Measurements from ENCODE around the gene BCS1L. TPM values are rescaled to one million over a fixed set of nuclear protein-coding genes. Genes with fewer than 3 reads are reported as not detected.

Gene BCS1L
- total and polyA plus RNA-seq, 10 donors, result 16.4 to 47.3 (median 32.9) TPM

- peaks cover 3 to 70% (median 50%) of the 10 kb centered on the region in 6 donors for H3K36me3 ChIP-seq
- intact Hi-C loops (cut with DNase I; ENCODE audit: low total_unique reads), result loop anchor here (5.0 kb wide), 1 partner anchor 253 kb away; no protein-coding TSS in a partner anchor
These were observed 490 bp downstream of the BCS1L start for GRCh38 chr2:218659988-218660358.

GRCh38 chr2:218662377-218662776, 2.9 kb downstream of the BCS1L start:
- H3K36me3 ChIP-seq, result peaks cover 3 to 70% (median 60%) of the 10 kb centered on the region in 6 donors

More at GRCh38 chr2:218659988-218660358, 490 bp downstream of the BCS1L start:
- H3K9me3 ChIP-seq, result no peaks in the 10 kb centered on the region
- H3K4me1 ChIP-seq, result peaks cover 16 to 49% (median 22%) of the 10 kb centered on the region in 6 donors
- H3K27ac ChIP-seq, result peak overlapping the region in 7 of 8 donors; percentile 29 to 90 (median 80)
- H3K4me3 ChIP-seq, result peak overlapping the region; percentile 84 to 100 (median 96)
- DNase-seq, result no peak
- no peak for TF ChIP-seq POLR2A (IDR thresholded peaks at IDR 0.05)
- no peaks in the 10 kb centered on the region for H3K27me3 ChIP-seq (replicated peaks in 1 of 7)
- WGBS, 5 donors, result 11 to 22% (median 19%) methylated on average over 8 of the region's 8 CpGs

GRCh38 chr2:218662827-218663226, 3.3 kb downstream of the BCS1L start:
- no peak for DNase-seq
- TF ChIP-seq POLR2AphosphoS5 (IDR thresholded peaks at IDR 0.05) (no peak), POLR2A (IDR thresholded peaks at IDR 0.05) (no peak), CTCF (IDR thresholded peaks at IDR 0.05 in 8 of 11, conservative IDR thresholded peaks at IDR 0.05 in 3 of 11) (no peak)
- intact Hi-C loops (cut with DNase I; ENCODE audit: low total_unique reads), result no loop called here
- Histone ChIP-seq H3K4me3 (no peak overlapping the region), H3K27ac (no peak overlapping the region), H3K9me3 (no peaks in the 10 kb centered on the region), H3K4me1 (peaks cover 16 to 28% (median 20%) of the 10 kb centered on the region in 6 donors), H3K27me3 (replicated peaks in 1 of 7) (no peaks in the 10 kb centered on the region), H3K36me3 (peaks cover 3 to 70% (median 64%) of the 10 kb centered on the region in 6 donors)
- 88 to 97% (median 89%) methylated on average over 3 to 10 of the region's 10 CpGs for WGBS, 5 donors

More at GRCh38 chr2:218662377-218662776, 2.9 kb downstream of the BCS1L start:
- intact Hi-C loops (cut with DNase I; ENCODE audit: low total_unique reads), result no loop called here
- WGBS, 5 donors, result 88 to 96% (median 91%) methylated on average over 7 of the region's 7 CpGs
- H3K4me3 ChIP-seq, result no peak overlapping the region
- peaks cover 16 to 32% (median 21%) of the 10 kb centered on the region in 6 donors for H3K4me1 ChIP-seq
- H3K9me3 ChIP-seq, result no peaks in the 10 kb centered on the region
- no peaks in the 10 kb centered on the region for H3K27me3 ChIP-seq (replicated peaks in 1 of 7)
- no peak overlapping the region for H3K27ac ChIP-seq
- TF ChIP-seq POLR2A (IDR thresholded peaks at IDR 0.05) (no peak), CTCF (IDR thresholded peaks at IDR 0.05 in 8 of 11, conservative IDR thresholded peaks at IDR 0.05 in 3 of 11) (no peak), POLR2AphosphoS5 (IDR thresholded peaks at IDR 0.05) (no peak)
- no peak for DNase-seq

- whole genome bisulfite sequencing, 5 donors, result 91 to 96% (median 93%) methylated on average over 15 of the region's 15 CpGs
- H3K36me3 ChIP-seq, result peaks cover 3 to 77% (median 71%) of the 10 kb centered on the region in 6 donors
- intact Hi-C loops (cut with DNase I; ENCODE audit: low total_unique reads), result no loop called here
- no peak for DNase-seq
- H3K9me3 ChIP-seq, result no peaks in the 10 kb centered on the region
- no peaks in the 10 kb centered on the region for H3K27me3 ChIP-seq (replicated peaks in 1 of 7)
- peaks cover 6 to 21% (median 11%) of the 10 kb centered on the region in 6 donors for H3K4me1 ChIP-seq
- TF ChIP-seq POLR2A (IDR thresholded peaks at IDR 0.05) (no peak), CTCF (IDR thresholded peaks at IDR 0.05 in 8 of 11, conservative IDR thresholded peaks at IDR 0.05 in 3 of 11) (no peak), POLR2AphosphoS5 (IDR thresholded peaks at IDR 0.05) (peak in 1 of 3 donors; percentile 38)
- no peak overlapping the region for H3K4me3 ChIP-seq
- no peak overlapping the region for H3K27ac ChIP-seq
These were observed 4.4 kb downstream of the BCS1L start for GRCh38 chr2:218663901-218664300.

Measured in spleen (tissue), 11 donors.